ENCODE results near the gene UBA6. TPM values are rescaled to one million over a fixed set of nuclear protein-coding genes. Genes with fewer than 3 reads are reported as not detected.
"Not testable (repeated sequence)": the region's sequence is repeated elsewhere in the genome, so short reads cannot be mapped to it uniquely, and the experiment has no call there.

UBA6 gene
- total and polyA plus RNA-seq, 2 donors from 2014 or later: 5.2 to 45.8 TPM

DNA sequence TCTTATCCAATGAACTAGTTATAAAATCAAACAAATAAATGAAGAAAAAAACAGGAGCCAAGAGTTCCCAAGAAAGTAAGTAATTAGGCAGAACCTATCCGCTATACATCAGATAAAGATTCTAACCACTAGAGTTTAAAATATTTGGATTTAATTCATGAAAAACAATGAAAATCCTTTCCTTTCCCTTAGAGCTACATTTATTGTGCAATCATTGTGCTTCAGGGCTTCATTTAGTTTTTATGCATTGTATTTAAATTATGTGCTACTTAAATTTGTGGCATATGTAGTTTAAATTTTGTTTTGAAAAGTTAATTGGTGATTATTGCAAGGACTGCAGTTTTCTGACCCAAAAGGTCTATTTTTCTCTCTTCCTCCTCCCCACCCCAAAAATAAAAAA, 35.3 kb upstream of the UBA6 start:
- Histone ChIP-seq H3K9ac (ENCODE audit: low read length in 3 of 3) (no peak overlapping the region), H3K9me3 (ENCODE audit: control insufficient read depth in 2 of 3, insufficient read depth in 1 of 3, low read length in 3 of 3) (no peaks in the 10 kb centered on the region), H3K27me3 (ENCODE audit: control insufficient read depth, insufficient read depth, low read length) (no peaks in the 10 kb centered on the region), H3K27ac (ENCODE audit: low read depth in 2 of 2, low read length in 2 of 2) (no peak overlapping the region), H3K36me3 (ENCODE audit: control insufficient read depth in 2 of 3, insufficient read depth in 3 of 3, low read length in 3 of 3) (no peaks in the 10 kb centered on the region), H3K4me3 (ENCODE audit: low read length in 3 of 3) (no peak overlapping the region), H3K4me1 (ENCODE audit: control insufficient read depth in 2 of 3, insufficient read depth in 2 of 3, low read depth in 1 of 3, low read length in 3 of 3) (no peaks in the 10 kb centered on the region)
- no peak for FAIRE-seq
- intact Hi-C loops (cut with DNase I): no loop called here
- no peak for DNase-seq
- TF ChIP-seq, protein P1, sequence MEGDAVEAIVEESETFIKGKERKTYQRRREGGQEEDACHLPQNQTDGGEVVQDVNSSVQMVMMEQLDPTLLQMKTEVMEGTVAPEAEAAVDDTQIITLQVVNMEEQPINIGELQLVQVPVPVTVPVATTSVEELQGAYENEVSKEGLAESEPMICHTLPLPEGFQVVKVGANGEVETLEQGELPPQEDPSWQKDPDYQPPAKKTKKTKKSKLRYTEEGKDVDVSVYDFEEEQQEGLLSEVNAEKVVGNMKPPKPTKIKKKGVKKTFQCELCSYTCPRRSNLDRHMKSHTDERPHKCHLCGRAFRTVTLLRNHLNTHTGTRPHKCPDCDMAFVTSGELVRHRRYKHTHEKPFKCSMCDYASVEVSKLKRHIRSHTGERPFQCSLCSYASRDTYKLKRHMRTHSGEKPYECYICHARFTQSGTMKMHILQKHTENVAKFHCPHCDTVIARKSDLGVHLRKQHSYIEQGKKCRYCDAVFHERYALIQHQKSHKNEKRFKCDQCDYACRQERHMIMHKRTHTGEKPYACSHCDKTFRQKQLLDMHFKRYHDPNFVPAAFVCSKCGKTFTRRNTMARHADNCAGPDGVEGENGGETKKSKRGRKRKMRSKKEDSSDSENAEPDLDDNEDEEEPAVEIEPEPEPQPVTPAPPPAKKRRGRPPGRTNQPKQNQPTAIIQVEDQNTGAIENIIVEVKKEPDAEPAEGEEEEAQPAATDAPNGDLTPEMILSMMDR (IDR thresholded peaks at IDR 0.05; ENCODE audit: borderline replicate concordance, extremely low read depth, insufficient read depth): no peak

DNA sequence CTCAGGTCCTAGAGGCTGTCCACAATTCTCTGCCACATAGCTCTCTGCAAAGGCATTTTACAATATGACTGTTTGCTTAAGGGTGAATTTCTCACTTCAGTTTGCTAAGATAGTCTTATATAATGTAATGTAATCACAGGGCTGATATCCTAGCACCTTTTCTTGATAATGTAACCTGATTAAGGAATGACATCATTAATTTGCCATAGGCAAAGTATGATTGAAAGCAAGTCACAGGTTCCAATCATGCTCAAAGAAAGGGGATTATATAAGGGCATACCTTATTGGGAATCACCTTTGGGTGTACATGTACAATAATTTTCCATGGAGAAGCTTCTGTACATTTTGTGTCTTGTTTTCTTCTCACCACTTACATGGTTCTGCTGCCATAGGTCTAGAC, 34.4 kb upstream of the UBA6 start:
- H3K27ac ChIP-seq (ENCODE audit: low read depth in 2 of 2, low read length in 2 of 2): no peak overlapping the region
- DNase-seq: no peak
- TF ChIP-seq, protein P1 (IDR thresholded peaks at IDR 0.05; ENCODE audit: borderline replicate concordance, extremely low read depth, insufficient read depth): no peak
- no peaks in the 10 kb centered on the region for H3K36me3 ChIP-seq (ENCODE audit: control insufficient read depth in 2 of 3, insufficient read depth in 3 of 3, low read length in 3 of 3)
- no peaks in the 10 kb centered on the region for H3K4me1 ChIP-seq (ENCODE audit: control insufficient read depth in 2 of 3, insufficient read depth in 2 of 3, low read depth in 1 of 3, low read length in 3 of 3)
- no peak for FAIRE-seq
- H3K9ac ChIP-seq (ENCODE audit: low read length in 3 of 3): no peak overlapping the region
- intact Hi-C loops (cut with DNase I): no loop called here
- no peak overlapping the region for H3K4me3 ChIP-seq (ENCODE audit: low read length in 3 of 3)
- H3K9me3 ChIP-seq (ENCODE audit: control insufficient read depth in 2 of 3, insufficient read depth in 1 of 3, low read length in 3 of 3): no peaks in the 10 kb centered on the region
- no peaks in the 10 kb centered on the region for H3K27me3 ChIP-seq (ENCODE audit: control insufficient read depth, insufficient read depth, low read length)

DNA sequence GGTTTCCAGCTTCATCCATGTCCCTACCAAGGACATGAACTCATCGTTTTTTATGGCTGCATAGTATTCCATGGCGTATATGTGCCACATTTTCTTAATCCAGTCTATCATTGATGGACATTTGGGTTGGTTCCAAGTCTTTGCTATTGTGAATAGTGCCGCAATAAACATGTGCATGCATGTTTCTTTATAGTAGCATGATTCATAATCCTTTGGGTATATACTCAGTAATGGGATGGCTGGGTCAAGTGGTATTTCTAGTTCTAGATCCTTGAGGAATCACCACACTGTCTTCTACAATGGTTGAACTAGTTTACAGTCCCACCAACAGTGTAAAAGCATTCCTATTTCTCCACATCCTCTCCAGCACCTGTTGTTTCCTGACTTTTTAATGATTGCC, 29.6 kb upstream of the UBA6 start:
- intact Hi-C loops (cut with DNase I); H3K27ac ChIP-seq (ENCODE audit: low read depth in 2 of 2, low read length in 2 of 2); H3K4me1 ChIP-seq (ENCODE audit: control insufficient read depth in 2 of 3, insufficient read depth in 2 of 3, low read depth in 1 of 3, low read length in 3 of 3); H3K36me3 ChIP-seq (ENCODE audit: control insufficient read depth in 2 of 3, insufficient read depth in 3 of 3, low read length in 3 of 3); DNase-seq; H3K27me3 ChIP-seq (ENCODE audit: control insufficient read depth, insufficient read depth, low read length); H3K9me3 ChIP-seq (ENCODE audit: control insufficient read depth in 2 of 3, insufficient read depth in 1 of 3, low read length in 3 of 3); FAIRE-seq; H3K4me3 ChIP-seq (ENCODE audit: low read length in 3 of 3); H3K9ac ChIP-seq (ENCODE audit: low read length in 3 of 3): not testable (repeated sequence)

DNA sequence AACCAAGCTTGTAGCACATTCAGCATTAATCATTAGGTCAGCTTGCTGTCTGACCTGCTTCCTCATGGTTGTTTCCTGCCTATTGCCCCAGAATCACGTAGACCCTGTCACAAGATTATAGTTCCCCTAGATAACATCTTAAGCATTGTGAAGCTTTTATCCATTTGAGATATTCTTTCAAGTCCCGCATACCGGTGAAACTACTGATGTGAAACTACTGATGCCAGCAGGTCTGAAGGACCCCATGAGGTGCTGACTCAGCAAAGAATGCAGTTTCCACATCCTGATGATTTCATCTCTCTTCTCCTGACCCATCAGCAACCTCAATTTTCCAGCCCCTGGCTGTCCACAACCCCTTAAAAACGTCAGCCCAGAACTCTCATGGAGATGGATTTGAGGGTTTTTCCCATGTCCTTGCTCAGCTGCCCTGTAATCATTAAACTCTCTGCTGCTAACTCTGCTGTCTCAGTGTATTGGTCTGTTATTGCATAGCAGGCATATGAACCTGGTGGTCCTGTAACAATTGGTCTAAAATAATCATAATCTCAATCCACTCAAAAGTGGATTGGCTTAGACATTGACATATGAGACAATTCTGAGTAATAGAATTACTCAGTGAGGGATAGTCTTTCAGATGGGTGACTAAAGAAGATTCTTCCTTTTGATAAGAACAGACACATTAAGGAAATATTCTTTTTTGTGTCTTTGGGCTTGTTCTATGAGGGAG, 26.3 kb upstream of the UBA6 start:
- Histone ChIP-seq H3K36me3 (ENCODE audit: control insufficient read depth in 2 of 3, insufficient read depth in 3 of 3, low read length in 3 of 3) (no peaks in the 10 kb centered on the region), H3K27ac (ENCODE audit: low read depth in 2 of 2, low read length in 2 of 2) (no peak overlapping the region), H3K4me3 (ENCODE audit: low read length in 3 of 3) (no peak overlapping the region), H3K4me1 (ENCODE audit: control insufficient read depth in 2 of 3, insufficient read depth in 2 of 3, low read depth in 1 of 3, low read length in 3 of 3) (no peaks in the 10 kb centered on the region), H3K9ac (ENCODE audit: low read length in 3 of 3) (no peak overlapping the region), H3K9me3 (ENCODE audit: control insufficient read depth in 2 of 3, insufficient read depth in 1 of 3, low read length in 3 of 3) (peaks cover 0 to 5% (median 0%) of the 10 kb centered on the region in 3 donors), H3K27me3 (ENCODE audit: control insufficient read depth, insufficient read depth, low read length) (no peaks in the 10 kb centered on the region)
- DNase-seq (no peak), FAIRE-seq (no peak)
- TF ChIP-seq, protein P1 (IDR thresholded peaks at IDR 0.05; ENCODE audit: borderline replicate concordance, extremely low read depth, insufficient read depth): no peak
- intact Hi-C loops (cut with DNase I): no loop called here

Measured in kidney (tissue), 14 donors.